Trophoblast cell (in vitro differentiated cells and primary cell): ENCODE data around the gene PAH.
"Not testable (repeated sequence)": the region's sequence is repeated elsewhere in the genome, so short reads cannot be mapped to it uniquely, and the experiment has no call there.

ENCODE experiments used
- DNase-seq, 2 donors: peaks; one replicate each; pipeline ENCODE4 v3.0.0-alpha.2; 2016
- H2AFZ ChIP-seq: 2 replicates; pipeline ENCODE4 v1.6.1; 2013; ENCODE audit warnings: low read length, moderate library complexity, mild to moderate bottlenecking; ENCODE audit not compliant: insufficient read depth, poor library complexity
- H2AK5ac ChIP-seq: 2 replicates; pipeline ENCODE4 v1.6.1; 2013; ENCODE audit warnings: mild to moderate bottlenecking, low read length
- H2BK120ac ChIP-seq: 2 replicates; pipeline ENCODE4 v1.6.1; 2013; ENCODE audit warnings: low read length, mild to moderate bottlenecking, moderate library complexity; ENCODE audit not compliant: insufficient read depth, poor library complexity
- H2BK12ac ChIP-seq: 2 replicates; pipeline ENCODE4 v1.6.1; 2013; ENCODE audit warnings: mild to moderate bottlenecking, low read length, moderate library complexity
- H2BK5ac ChIP-seq: 2 replicates; pipeline ENCODE4 v1.6.1; 2013; ENCODE audit warnings: low read length, low read depth, moderate library complexity, mild to moderate bottlenecking; ENCODE audit not compliant: poor library complexity
- H3K14ac ChIP-seq: 2 replicates; pipeline ENCODE4 v1.6.1; 2013; ENCODE audit warnings: mild to moderate bottlenecking, low read length
- H3K18ac ChIP-seq: 2 replicates; pipeline ENCODE4 v1.6.1; 2013; ENCODE audit warnings: mild to moderate bottlenecking, low read length
- H3K23ac ChIP-seq: 2 replicates; pipeline ENCODE4 v1.6.1; 2013; ENCODE audit warnings: low read length
- H3K27ac ChIP-seq: 2 replicates; pipeline ENCODE4 v1.5.1; 2013; ENCODE audit warnings: low read depth, mild to moderate bottlenecking, inconsistent platforms, low read length, moderate library complexity
- H3K27me3 ChIP-seq: 2 replicates; pipeline ENCODE4 v1.6.1; 2013; ENCODE audit warnings: inconsistent platforms, mild to moderate bottlenecking, low read length, moderate library complexity; ENCODE audit not compliant: insufficient read depth
- H3K36me3 ChIP-seq, 2 experiments: 1 replicate in 1 of 2; 2 replicates in 1 of 2; pipeline ENCODE4 v1.6.1; 2013; ENCODE audit warnings: low read length in 2 of 2, mild to moderate bottlenecking in 2 of 2, moderate library complexity in 1 of 2; ENCODE audit not compliant: insufficient read depth in 2 of 2, control insufficient read depth in 1 of 2
- H3K4ac ChIP-seq: 2 replicates; pipeline ENCODE4 v1.6.1; 2013; ENCODE audit warnings: low read depth, mild to moderate bottlenecking, low read length, moderate library complexity
- H3K4me1 ChIP-seq, 2 experiments: 1 replicate in 1 of 2; 2 replicates in 1 of 2; pipeline ENCODE4 v1.6.1; 2013; ENCODE audit warnings: low read length in 2 of 2, mild to moderate bottlenecking in 2 of 2, moderate library complexity in 1 of 2; ENCODE audit not compliant: insufficient read depth in 2 of 2, control insufficient read depth in 1 of 2
- H3K4me2 ChIP-seq: 2 replicates; pipeline ENCODE4 v1.6.1; 2013; ENCODE audit warnings: inconsistent platforms, mild to moderate bottlenecking, low read length, moderate library complexity
- H3K4me3 ChIP-seq: 2 replicates; pipeline ENCODE4 v1.5.1; 2013; ENCODE audit warnings: mild to moderate bottlenecking, low read depth, low read length, inconsistent platforms
- H3K79me1 ChIP-seq: one replicate; pipeline ENCODE4 v1.6.1; 2013; ENCODE audit warnings: low read length
- H3K79me2 ChIP-seq: 2 replicates; pipeline ENCODE4 v1.6.1; 2013; ENCODE audit warnings: low read length, mild to moderate bottlenecking; ENCODE audit not compliant: control insufficient read depth, insufficient read depth, poor library complexity
- H3K9ac ChIP-seq: 2 replicates; pipeline ENCODE4 v1.6.1; 2013; ENCODE audit warnings: mild to moderate bottlenecking, low read length
- H3K9me3 ChIP-seq: 2 replicates; pipeline ENCODE4 v1.6.1; 2013; ENCODE audit warnings: low read depth, mild to moderate bottlenecking, control low read depth, inconsistent platforms, low read length; ENCODE audit not compliant: insufficient read depth
- H4K12ac ChIP-seq: 2 replicates; pipeline ENCODE4 v1.6.1; 2013; ENCODE audit warnings: low read depth, mild to moderate bottlenecking, low read length, moderate library complexity
- H4K8ac ChIP-seq: 2 replicates; pipeline ENCODE4 v1.6.1; 2013; ENCODE audit warnings: low read depth, mild to moderate bottlenecking, low read length, moderate library complexity
- H4K91ac ChIP-seq: one replicate; pipeline ENCODE4 v1.6.1; 2013; ENCODE audit warnings: low read depth, mild to moderate bottlenecking, low read length, moderate library complexity
- WGBS: extraction: QIAGEN DNeasy Blood & Tissue Kit; methylation state at CpG from one replicate; pipeline ENCODE4 v1.1.7; 2013; ENCODE audit warnings: missing lambda C conversion rate; ENCODE audit not compliant: insufficient read length, insufficient coverage; ENCODE audit errors: extremely low coverage; 5-methylcytosine and 5-hydroxymethylcytosine counted together

The PAH gene

GRCh38 chr12:102847131-102847530, 69.9 kb downstream of the PAH start:
- H3K23ac ChIP-seq, result no peak overlapping the region
- H4K91ac ChIP-seq, result no peak overlapping the region
- H2BK5ac ChIP-seq, result no peak overlapping the region
- no peaks in the 10 kb centered on the region for H3K79me1 ChIP-seq
- H4K12ac ChIP-seq, result no peak overlapping the region
- H3K4me2 ChIP-seq, result no peak overlapping the region
- no peak overlapping the region for H2AFZ ChIP-seq
- no peak for DNase-seq
- H3K27ac ChIP-seq, result no peak overlapping the region
- H3K14ac ChIP-seq, result no peak overlapping the region
- no peaks in the 10 kb centered on the region for H3K9me3 ChIP-seq
- no peak overlapping the region for H3K4me3 ChIP-seq
- H3K4me1 ChIP-seq, result no peaks in the 10 kb centered on the region
- H4K8ac ChIP-seq, result no peak overlapping the region
- H3K79me2 ChIP-seq, result no peaks in the 10 kb centered on the region
- H3K18ac ChIP-seq, result no peak overlapping the region
- no CpG with 5 or more reads among the region's 2 CpGs for WGBS
- H3K27me3 ChIP-seq, result no peaks in the 10 kb centered on the region
- no peak overlapping the region for H2AK5ac ChIP-seq
- no peak overlapping the region for H3K9ac ChIP-seq
- no peak overlapping the region for H2BK12ac ChIP-seq
- H3K4ac ChIP-seq, result no peak overlapping the region
- H2BK120ac ChIP-seq, result no peak overlapping the region
- H3K36me3 ChIP-seq, result no peaks in the 10 kb centered on the region

GRCh38 chr12:102833687-102834441, 83.2 kb downstream of the PAH start:
- no CpG with 5 or more reads among the region's 10 CpGs for WGBS
- Histone ChIP-seq H3K18ac (no peak overlapping the region), H3K36me3 (no peaks in the 10 kb centered on the region), H3K14ac (no peak overlapping the region), H2BK12ac (no peak overlapping the region), H4K8ac (no peak overlapping the region), H3K4ac (no peak overlapping the region), H2AFZ (no peak overlapping the region), H4K12ac (no peak overlapping the region), H3K27me3 (no peaks in the 10 kb centered on the region), H3K23ac (no peak overlapping the region), H3K79me1 (no peaks in the 10 kb centered on the region), H3K79me2 (no peaks in the 10 kb centered on the region), H2AK5ac (no peak overlapping the region), H3K27ac (no peak overlapping the region), H3K4me2 (no peak overlapping the region), H3K4me3 (no peak overlapping the region), H3K4me1 (no peaks in the 10 kb centered on the region), H4K91ac (no peak overlapping the region), H2BK5ac (no peak overlapping the region), H2BK120ac (no peak overlapping the region), H3K9ac (no peak overlapping the region), H3K9me3 (no peaks in the 10 kb centered on the region)
- peak; percentile 36 to 45 for DNase-seq

GRCh38 chr12:102832826-102833225, 84.2 kb downstream of the PAH start:
- no CpG with 5 or more reads among the region's 24 CpGs for WGBS
- not testable (repeated sequence) for H4K91ac ChIP-seq, H3K36me3 ChIP-seq, H2AK5ac ChIP-seq, H3K14ac ChIP-seq, H3K27me3 ChIP-seq, H2BK120ac ChIP-seq, H3K79me2 ChIP-seq, H3K23ac ChIP-seq, H3K9me3 ChIP-seq, H3K9ac ChIP-seq, H3K27ac ChIP-seq, H2BK12ac ChIP-seq, H2BK5ac ChIP-seq, H2AFZ ChIP-seq, DNase-seq, H3K79me1 ChIP-seq, H3K4me3 ChIP-seq, H3K18ac ChIP-seq, H4K12ac ChIP-seq, H3K4me2 ChIP-seq, H3K4me1 ChIP-seq, H3K4ac ChIP-seq, H4K8ac ChIP-seq

- no peak overlapping the region for H2AFZ ChIP-seq
- H3K14ac ChIP-seq, result no peak overlapping the region
- no peak overlapping the region for H3K4ac ChIP-seq
- DNase-seq, result peak; percentile 29 to 67
- H4K8ac ChIP-seq, result no peak overlapping the region
- no peak overlapping the region for H3K4me2 ChIP-seq
- H3K18ac ChIP-seq, result no peak overlapping the region
- no peaks in the 10 kb centered on the region for H3K79me1 ChIP-seq
- no peak overlapping the region for H3K4me3 ChIP-seq
- no peak overlapping the region for H3K9ac ChIP-seq
- no peaks in the 10 kb centered on the region for H3K9me3 ChIP-seq
- H4K91ac ChIP-seq, result no peak overlapping the region
- no peak overlapping the region for H2BK12ac ChIP-seq
- H2BK120ac ChIP-seq, result no peak overlapping the region
- H4K12ac ChIP-seq, result no peak overlapping the region
- H3K4me1 ChIP-seq, result no peaks in the 10 kb centered on the region
- no peak overlapping the region for H2AK5ac ChIP-seq
- H3K36me3 ChIP-seq, result no peaks in the 10 kb centered on the region
- no CpG with 5 or more reads among the region's 36 CpGs for WGBS
- H2BK5ac ChIP-seq, result no peak overlapping the region
- no peak overlapping the region for H3K27ac ChIP-seq
- H3K27me3 ChIP-seq, result no peaks in the 10 kb centered on the region
- no peaks in the 10 kb centered on the region for H3K79me2 ChIP-seq
- no peak overlapping the region for H3K23ac ChIP-seq
These were observed 92.7 kb downstream of the PAH start for GRCh38 chr12:102824218-102824835.
